Activated naive CD8-positive, alpha-beta T cell treated with anti-CD3 and anti-CD28 coated beads, Interleukin-2, amount 50 U/mL, for 16 hours (primary cell): Measurements from ENCODE around the gene ZNF490.
"Not testable (repeated sequence)": the region's sequence is repeated elsewhere in the genome, so short reads cannot be mapped to it uniquely, and the experiment has no call there.

Experiments used
- DNase-seq: peaks from one replicate; pipeline ENCODE4 v3.0.0-alpha.2; 2020; ENCODE audit warnings: low read depth, low spot score

The ZNF490 gene

GRCh38 chr19:12610540-12611360 is at the start of gene ZNF490, which contains the start of gene ZNF791:
Gene ZNF490 (minus strand): TSS chr19:12610813. CDS start chr19:12610680, 133 bp downstream.
Gene ZNF791 (plus strand): TSS chr19:12610920. CDS start chr19:12611080, 160 bp downstream.
- peak; percentile 96 for DNase-seq

- no peak for DNase-seq
Observed at GRCh38 chr19:12657966-12658365, 47.4 kb upstream of the ZNF490 start.

- DNase-seq = no peak
Observed at GRCh38 chr19:12656899-12657571, 46.4 kb upstream of the ZNF490 start.

GRCh38 chr19:12655546-12655945 is 44.9 kb upstream of the ZNF490 start:
- DNase-seq = no peak

- DNase-seq = no peak
Observed at GRCh38 chr19:12652219-12652618, 41.6 kb upstream of the ZNF490 start.

- no peak for DNase-seq
Observed at GRCh38 chr19:12649941-12650340, 39.3 kb upstream of the ZNF490 start.

- DNase-seq = no peak
Observed at GRCh38 chr19:12648088-12648487, 37.5 kb upstream of the ZNF490 start.

GRCh38 chr19:12647490-12648071 is 37.0 kb upstream of the ZNF490 start:
- DNase-seq = no peak

GRCh38 chr19:12647047-12647446 is 36.4 kb upstream of the ZNF490 start:
- no peak for DNase-seq

GRCh38 chr19:12646551-12646950 is 35.9 kb upstream of the ZNF490 start:
- DNase-seq = no peak

GRCh38 chr19:12643716-12644115 is 33.1 kb upstream of the ZNF490 start:
- not testable (repeated sequence) for DNase-seq

- DNase-seq = no peak
Observed at GRCh38 chr19:12642506-12642905, 31.9 kb upstream of the ZNF490 start.

- DNase-seq = no peak
Observed at GRCh38 chr19:12641456-12641855, 30.8 kb upstream of the ZNF490 start.

GRCh38 chr19:12639901-12640613 is 29.4 kb upstream of the ZNF490 start:
- peak; percentile 79 for DNase-seq

GRCh38 chr19:12638611-12639182 is 28.1 kb upstream of the ZNF490 start:
- no peak for DNase-seq

GRCh38 chr19:12636631-12637030 is 26.0 kb upstream of the ZNF490 start:
- no peak for DNase-seq

GRCh38 chr19:12629215-12629614 is 18.6 kb upstream of the ZNF490 start:
- no peak for DNase-seq

- DNase-seq = no peak
Observed at GRCh38 chr19:12628040-12629022, 17.7 kb upstream of the ZNF490 start.

GRCh38 chr19:12626958-12627357 is 16.3 kb upstream of the ZNF490 start:
- DNase-seq = no peak

- DNase-seq = no peak
Observed at GRCh38 chr19:12623361-12624031, 12.9 kb upstream of the ZNF490 start.
